ENCODE results near the gene GPR132. TPM values are rescaled to one million over a fixed set of nuclear protein-coding genes. Genes with fewer than 3 reads are reported as not detected.

The GPR132 gene
- total and polyA plus RNA-seq, 2 of the 8 experiments (the other 6 are each of a cell fraction or from before 2014, with no cell fraction given) = 0.11 TPM; not detected in 1

GRCh38 chr14:105072892-105073719 is 7.9 kb upstream of the GPR132 start:
- H3K4ac ChIP-seq (replicated peaks; ENCODE audit: insufficient read length, low read depth, low read length) = no peak overlapping the region
- no peak overlapping the region for H3K23ac ChIP-seq (ENCODE audit: insufficient read length)
- TF ChIP-seq CHD1 (IDR thresholded peaks at IDR 0.05; ENCODE audit: low read depth, low read length) = no peak
- no peak for TF ChIP-seq BRCA1 (IDR thresholded peaks at IDR 0.05; ENCODE audit: low read depth, low read length)
- TF ChIP-seq ZNF274 (IDR thresholded peaks at IDR 0.05; ENCODE audit: borderline replicate concordance, extremely low read depth, low read length) = no peak
- no peak for TF ChIP-seq RXRA (IDR thresholded peaks at IDR 0.05; ENCODE audit: insufficient read depth, low read depth, low read length)
- TF ChIP-seq SP4 (IDR thresholded peaks at IDR 0.05; ENCODE audit: low read length) = no peak
- TF ChIP-seq YY1 (IDR thresholded peaks at IDR 0.05; ENCODE audit: low read depth, low read length) = no peak
- no peak for TF ChIP-seq SUZ12 (IDR thresholded peaks at IDR 0.05; ENCODE audit: low read length)
- POLR2A ChIA-PET (ENCODE audit: partially characterized antibody) = no interaction called here
- peaks cover 0 to 3% of the 10 kb centered on the region in 2 experiments for H4K20me1 ChIP-seq (replicated peaks in 1 of 2; ENCODE audit: control insufficient read depth in 1 of 2, insufficient read depth in 2 of 2, low read length in 2 of 2)
- H3K79me2 ChIP-seq (ENCODE audit: control insufficient read depth in 1 of 2, insufficient read depth in 2 of 2, low read length in 2 of 2) = no peaks in the 10 kb centered on the region
- CTCF ChIA-PET (ENCODE audit: partially characterized antibody) = interaction anchor here (0.5 to 3.9 kb wide), 14 partner anchors 7 to 364 kb away, joined by 3 to 25 read pairs (median 4); partner anchors contain the start of gene GPR132
- H3K9me3 ChIP-seq (ENCODE audit: insufficient read depth in 2 of 2, low read depth in 1 of 2, low read length in 1 of 2) = no peaks in the 10 kb centered on the region
- H2BK12ac ChIP-seq (ENCODE audit: low read depth, low read length) = no peak overlapping the region
- no peak for DNase-seq (ENCODE audit: low read depth in 1 of 2, low spot score in 2 of 2)
- no peaks in the 10 kb centered on the region for H3K27me3 ChIP-seq (replicated peaks in 1 of 4; ENCODE audit: control insufficient read depth in 3 of 4, extremely low read depth in 1 of 4, insufficient read depth in 3 of 4, low read length in 3 of 4)
- no peaks in the 10 kb centered on the region for H3K23me2 ChIP-seq (ENCODE audit: low read depth, low read length)
- H2BK5ac ChIP-seq (ENCODE audit: low read depth, low read length) = no peak overlapping the region
- peaks cover 0 to 14% (median 5%) of the 10 kb centered on the region in 4 experiments; a peak in 6 of 7 replicates for H3K4me1 ChIP-seq (replicated peaks in 1 of 4; ENCODE audit: control insufficient read depth in 3 of 4, insufficient read depth in 4 of 4, low read length in 3 of 4)
- no peak overlapping the region for H3K9ac ChIP-seq (replicated peaks in 1 of 4; ENCODE audit: extremely low read depth in 1 of 4, low read depth in 3 of 4, low read length in 3 of 4)
- no peak overlapping the region for H3K18ac ChIP-seq (ENCODE audit: extremely low read depth, low read length)
- H2AFZ ChIP-seq (ENCODE audit: low read length) = no peak overlapping the region
- H2BK20ac ChIP-seq (ENCODE audit: low read length) = no peak overlapping the region
- no peak overlapping the region for H3K27ac ChIP-seq (ENCODE audit: low read depth, low read length)
- H4K91ac ChIP-seq (replicated peaks; ENCODE audit: insufficient read length, low read length) = no peak overlapping the region
- no peak overlapping the region for H4K8ac ChIP-seq (ENCODE audit: extremely low read depth, insufficient read depth, low read length)
- H3K36me3 ChIP-seq (ENCODE audit: control insufficient read depth in 2 of 4, insufficient read depth in 4 of 4, low read length in 3 of 4) = no peaks in the 10 kb centered on the region
- H2BK120ac ChIP-seq (replicated peaks; ENCODE audit: low read depth, low read length) = no peak overlapping the region
- no peak overlapping the region for H2BK15ac ChIP-seq (ENCODE audit: low read length)
- no peak overlapping the region for H4K5ac ChIP-seq (ENCODE audit: insufficient read length, low read depth, low read length)
- no peak for FAIRE-seq
- no peak overlapping the region for H3K4me2 ChIP-seq (ENCODE audit: insufficient read depth in 1 of 2, low read depth in 2 of 2, low read length in 2 of 2)
- no peak overlapping the region for H2AK5ac ChIP-seq (ENCODE audit: low read depth, low read length)
- no peak overlapping the region for H3K56ac ChIP-seq (replicated peaks; ENCODE audit: insufficient read length, low read depth, low read length)
- 87% methylated on average over 15 of the region's 18 CpGs; no CpG with 5 or more reads in 1 of the 2 experiments for WGBS, 2 experiments (ENCODE audit: extremely low coverage in 1 of 2, insufficient coverage in 1 of 2, insufficient read length in 1 of 2, insufficient replicate concordance in 2 of 2, low coverage in 1 of 2, low lambda C conversion rate in 2 of 2, missing lambda C conversion rate in 1 of 2)
- H3K79me1 ChIP-seq (ENCODE audit: low read depth, low read length) = no peaks in the 10 kb centered on the region
- no peak overlapping the region for H3K4me3 ChIP-seq (ENCODE audit: extremely low read depth in 1 of 4, insufficient read depth in 2 of 4, low read depth in 3 of 4, low read length in 4 of 4)
- H3K14ac ChIP-seq (ENCODE audit: insufficient read length) = no peak overlapping the region

Measured in H1 (cell line).